IMR-90 (cell line): ENCODE measurements around the gene DMRT1. TPM values are rescaled to one million over a fixed set of nuclear protein-coding genes. Genes with fewer than 3 reads are reported as not detected.

Source experiments
- ATAC-seq: fragments of 200-7000 bp; cut with Tn5 transposase; 2 replicates; pipeline ENCODE4 v1.9.1; 2020; ENCODE audit warnings: low read depth, mild to moderate bottlenecking, moderate library complexity
- BruUV-seq: library from RNA; stranded (reverse); fragments of 400-500 nt; replicated peaks from 2 replicates; lab custom pipeline; 2021; lab: Mats Ljungman, UMichigan
- CTCF ChIA-PET: fragments of 300-600 bp; formaldehyde crosslinking; extraction: SDS; loops from one replicate; lab custom pipeline; 2021; ENCODE audit warnings: antibody characterized with exemption; lab: Yijun Ruan, JAX
- POLR2A ChIA-PET: fragments of 300-600 bp; sonication (Branson Sonifier 250); formaldehyde crosslinking; loops from one replicate; lab custom pipeline; 2022; ENCODE audit warnings: antibody characterized with exemption; ENCODE audit not compliant: unreplicated experiment; lab: Charles Lee
- DNase-seq: peaks from one replicate; pipeline ENCODE4 v3.0.0; 2013
- H2AFZ ChIP-seq: replicated peaks from 2 replicates; pipeline ENCODE3; 2013; ENCODE audit warnings: low read length, mild to moderate bottlenecking; ENCODE audit not compliant: poor library complexity
- H2AK5ac ChIP-seq: 2 replicates; pipeline ENCODE4 v1.6.1; 2013; ENCODE audit warnings: low read depth, low read length, inconsistent platforms
- H2AK9ac ChIP-seq: replicated peaks from 2 replicates; pipeline ENCODE3; 2013; ENCODE audit warnings: mild to moderate bottlenecking, low read depth, low read length, moderate library complexity; ENCODE audit not compliant: poor library complexity
- H2BK120ac ChIP-seq: 2 replicates; pipeline ENCODE4 v1.6.1; 2013; ENCODE audit warnings: low read depth, low read length, inconsistent platforms
- H2BK15ac ChIP-seq: 3 replicates; pipeline ENCODE4 v1.6.1; 2013; ENCODE audit warnings: low read depth, low read length, inconsistent platforms
- H2BK20ac ChIP-seq: 2 replicates; pipeline ENCODE4 v1.6.1; 2013; ENCODE audit warnings: low read depth, mild to moderate bottlenecking, inconsistent platforms, low read length, moderate library complexity
- H2BK5ac ChIP-seq: 2 replicates; pipeline ENCODE4 v1.6.1; 2013; ENCODE audit warnings: mild to moderate bottlenecking, low read depth, low read length, inconsistent platforms; ENCODE audit not compliant: poor library complexity, severe bottlenecking
- H3K14ac ChIP-seq: replicated peaks from 2 replicates; pipeline ENCODE4 v1.6.1; 2013; ENCODE audit warnings: low read depth, low read length, inconsistent platforms
- H3K18ac ChIP-seq: 2 replicates; pipeline ENCODE4 v1.6.1; 2013; ENCODE audit warnings: low read depth, low read length, control low read depth
- H3K23ac ChIP-seq: 2 replicates; pipeline ENCODE4 v1.6.1; 2013; ENCODE audit warnings: low read depth, low read length, inconsistent platforms
- H3K27ac ChIP-seq: 2 replicates; pipeline ENCODE4 v1.5.1; 2013; ENCODE audit warnings: mild to moderate bottlenecking, control low read depth, low read length; ENCODE audit not compliant: insufficient read depth
- H3K27me3 ChIP-seq: 2 replicates; pipeline ENCODE4 v1.6.1; 2013; ENCODE audit warnings: low read length; ENCODE audit not compliant: control insufficient read depth, insufficient read depth
- H3K36me3 ChIP-seq: 2 replicates; pipeline ENCODE4 v1.6.1; 2013; ENCODE audit warnings: low read length, mixed read lengths; ENCODE audit not compliant: control insufficient read depth, insufficient read depth
- H3K4ac ChIP-seq: 2 replicates; pipeline ENCODE4 v1.6.1; 2013; ENCODE audit warnings: low read depth, low read length, inconsistent platforms
- H3K4me1 ChIP-seq: 2 replicates; pipeline ENCODE4 v1.6.1; 2013; ENCODE audit warnings: low read length, mixed read lengths; ENCODE audit not compliant: control insufficient read depth, insufficient read depth
- H3K4me2 ChIP-seq: 2 replicates; pipeline ENCODE4 v1.6.1; 2013; ENCODE audit warnings: low read depth, mild to moderate bottlenecking, control low read depth, low read length, moderate library complexity
- H3K4me3 ChIP-seq: 2 replicates; pipeline ENCODE4 v1.5.1; 2013; ENCODE audit warnings: low read depth, mild to moderate bottlenecking, control low read depth, low read length, moderate library complexity; ENCODE audit not compliant: insufficient read depth
- H3K56ac ChIP-seq: 2 replicates; pipeline ENCODE4 v1.6.1; 2013; ENCODE audit warnings: low read length, inconsistent platforms; ENCODE audit not compliant: insufficient read depth; ENCODE audit errors: extremely low read depth
- H3K79me1 ChIP-seq, 2 experiments: 2 replicates each; pipeline ENCODE4 v1.6.1; 2013; ENCODE audit warnings: low read length in 2 of 2, inconsistent platforms in 1 of 2, low read depth in 1 of 2
- H3K9ac ChIP-seq: 2 replicates; pipeline ENCODE4 v1.6.1; 2013; ENCODE audit warnings: low read depth, low read length, control low read depth
- H3K9me1 ChIP-seq: 2 replicates; pipeline ENCODE4 v1.6.1; 2013; ENCODE audit warnings: low read length, inconsistent platforms; ENCODE audit not compliant: insufficient read depth
- H3K9me3 ChIP-seq: 2 replicates; pipeline ENCODE4 v1.6.1; 2013; ENCODE audit warnings: low read length; ENCODE audit not compliant: control insufficient read depth, insufficient read depth
- H4K20me1 ChIP-seq: 2 replicates; pipeline ENCODE4 v1.6.1; 2013; ENCODE audit warnings: low read length, inconsistent platforms; ENCODE audit not compliant: insufficient read depth
- H4K5ac ChIP-seq: 2 replicates; pipeline ENCODE4 v1.6.1; 2013; ENCODE audit warnings: mild to moderate bottlenecking, low read depth, low read length, control low read depth
- H4K8ac ChIP-seq, 2 experiments: 2 replicates each; pipeline ENCODE4 v1.6.1; 2013; ENCODE audit warnings: low read depth in 2 of 2, low read length in 2 of 2, control low read depth in 1 of 2, inconsistent platforms in 1 of 2
- H4K91ac ChIP-seq: 2 replicates; pipeline ENCODE4 v1.6.1; 2013; ENCODE audit warnings: low read depth, low read length, inconsistent platforms; ENCODE audit not compliant: insufficient read depth
- CHD1 ChIP-seq: IDR thresholded peaks from 2 replicates; pipeline ENCODE4 v1.6.1; 2012; ENCODE audit warnings: low read depth, low read length, improper control_type of control experiment
- CTCF ChIP-seq: conservative IDR thresholded peaks from 2 replicates; pipeline ENCODE4 v1.5.1; 2012; ENCODE audit warnings: mild to moderate bottlenecking, low read depth, low read length, improper control_type of control experiment
- FOS ChIP-seq: fragments of 150-350 bp; IDR thresholded peaks from 2 replicates; pipeline ENCODE4 v1.6.1; 2016; ENCODE audit warnings: low read depth, low read length
- RCOR1 ChIP-seq: IDR thresholded peaks from 2 replicates; pipeline ENCODE4 v1.6.1; 2012; ENCODE audit warnings: mild to moderate bottlenecking, low read length, improper control_type of control experiment; ENCODE audit not compliant: insufficient replicate concordance
- USF2 ChIP-seq: fragments of 150-350 bp; IDR thresholded peaks from 2 replicates; pipeline ENCODE4 v1.6.1; 2017; ENCODE audit warnings: mild to moderate bottlenecking, antibody characterized with exemption, low read length, low read depth
- WGBS, 2 experiments: methylation state at CpG; one replicate each; pipeline versions ENCODE4 v1.1.5 to v1.1.7; 2013; ENCODE audit warnings: missing lambda C conversion rate in 2 of 2; ENCODE audit not compliant: insufficient read length in 1 of 2; ENCODE audit errors: extremely low coverage in 2 of 2; 5-methylcytosine and 5-hydroxymethylcytosine counted together
- dilution Hi-C: fragments of 300-500 bp; cut with HindIII; formaldehyde crosslinking; loops from one replicate; pipeline ENCODE4 v1.14.3; 2018; ENCODE audit warnings: low sequenced_read_pairs; ENCODE audit not compliant: unreplicated experiment
- in situ Hi-C: fragments of 300-500 bp; cut with MboI; formaldehyde crosslinking; loops from 3 replicates; pipeline ENCODE4 v1.14.3; 2019; ENCODE audit warnings: low sequenced_read_pairs, inconsistent platforms, mixed read lengths
- intact Hi-C: fragments of 100-400 bp; cut with micrococcal nuclease; formaldehyde crosslinking; loops from 2 replicates; pipeline ENCODE4 v1.10.0; 2022
- polyA plus RNA-seq, 3 experiments: library from polyadenylated mRNA; depleted of rRNA; stranded (reverse); fragments of >200 nt; gene quantifications; 2 replicates each; pipeline ENCODE4 v1.2.3, GENCODE V29; 2012; ENCODE audit warnings: low replicate concordance in 1 of 3
- total RNA-seq: library from RNA; depleted of rRNA; stranded (reverse); fragments of >200 nt; gene quantifications from 2 replicates; pipeline ENCODE4 v1.2.3, GENCODE V29; 2012

Gene DMRT1
- total and polyA plus RNA-seq, 2 of the 4 experiments (the other 2 are of a cell fraction): not detected

- dilution Hi-C loops (no loop called here), in situ Hi-C loops (no loop called here), intact Hi-C loops (no loop called here)
- no peak for TF ChIP-seq FOS
- TF ChIP-seq RCOR1: no peak
- no peak for TF ChIP-seq USF2
- TF ChIP-seq CHD1: no peak
- TF ChIP-seq CTCF: no peak
- H4K20me1 ChIP-seq: no peaks in the 10 kb centered on the region
- POLR2A ChIA-PET: no interaction called here
- no peak overlapping the region for H3K9ac ChIP-seq
- H3K27me3 ChIP-seq: peaks cover 89% of the 10 kb centered on the region
- no peak overlapping the region for H2BK5ac ChIP-seq
- no peaks in the 10 kb centered on the region for H3K9me1 ChIP-seq
- no peak overlapping the region for H3K14ac ChIP-seq
- 8% methylated on average over 10 of the region's 24 CpGs; no CpG with 5 or more reads in 1 of the 2 experiments for WGBS, 2 experiments
- H4K91ac ChIP-seq: no peak overlapping the region
- H3K36me3 ChIP-seq: no peaks in the 10 kb centered on the region
- H3K4ac ChIP-seq: no peak overlapping the region
- H2BK20ac ChIP-seq: no peak overlapping the region
- no TSS peak for BruUV-seq
- H3K79me1 ChIP-seq: no peaks in the 10 kb centered on the region
- ATAC-seq (no peak), DNase-seq (no peak)
- H3K9me3 ChIP-seq: peaks cover 17% of the 10 kb centered on the region; the same call in 1 of the 2 replicates
- CTCF ChIA-PET: interaction anchor here (0.6 kb wide), 1 partner anchor 76 kb away, joined by 3 read pairs; no protein-coding TSS in a partner anchor
- no peak overlapping the region for H2AFZ ChIP-seq
- H3K27ac ChIP-seq: no peak overlapping the region
- no peak overlapping the region for H2AK5ac ChIP-seq
- H2BK15ac ChIP-seq: no peak overlapping the region
- H2AK9ac ChIP-seq: no peak overlapping the region
- H3K23ac ChIP-seq: no peak overlapping the region
- H4K5ac ChIP-seq: no peak overlapping the region
- no peak overlapping the region for H3K56ac ChIP-seq
- H3K4me2 ChIP-seq: no peak overlapping the region
- no peak overlapping the region for H3K18ac ChIP-seq
- no peak overlapping the region for H4K8ac ChIP-seq
- H2BK120ac ChIP-seq: no peak overlapping the region
- no peak overlapping the region for H3K4me3 ChIP-seq
- no peaks in the 10 kb centered on the region for H3K4me1 ChIP-seq
These were observed 133.7 kb downstream of the DMRT1 start for GRCh38 chr9:974996-975739.
